ENCODE data around the gene GPR39.

GPR39 gene

DNA sequence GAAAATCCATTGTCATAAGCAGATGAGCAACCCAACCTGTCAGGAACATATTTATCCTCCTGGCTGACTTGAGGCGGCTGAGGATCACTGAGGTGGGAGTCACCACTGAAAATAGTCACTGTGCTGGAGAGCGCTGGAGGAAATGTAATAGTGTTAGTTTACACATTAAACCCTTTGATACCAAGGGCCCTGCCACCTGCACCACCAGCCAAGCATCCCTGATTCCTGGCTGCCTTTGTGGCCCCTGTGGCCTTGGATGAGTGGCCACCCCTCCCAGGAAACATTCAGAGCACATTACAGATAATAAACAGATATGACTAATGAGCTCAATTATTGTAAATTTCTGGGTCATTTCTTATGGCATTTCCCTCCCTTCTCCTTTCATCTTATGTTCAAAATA lies 147.5 kb downstream of the GPR39 start:
- DNase-seq (ENCODE audit: low read depth in 3 of 3): no peak

DNA sequence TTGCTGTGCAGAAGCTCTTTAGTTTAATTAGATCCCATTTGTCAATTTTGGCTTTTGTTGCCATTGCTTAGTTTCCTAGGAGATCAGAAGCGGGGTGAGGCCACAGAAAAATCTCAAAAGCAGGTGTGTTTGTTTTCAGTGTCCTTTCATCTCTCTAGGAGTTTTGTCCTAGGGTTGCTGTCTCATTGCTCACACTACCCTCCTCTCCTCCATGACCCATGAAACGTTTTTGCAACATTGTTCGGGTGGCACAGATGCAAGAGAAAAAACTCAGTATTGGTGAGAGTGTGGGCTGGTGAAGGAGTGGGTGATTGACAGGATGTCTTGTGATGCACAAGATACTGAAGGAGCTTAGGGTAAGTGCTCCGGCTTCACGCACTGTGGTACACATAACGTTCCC lies 149.8 kb downstream of the GPR39 start:
- DNase-seq (ENCODE audit: low read depth in 3 of 3): no peak

DNA sequence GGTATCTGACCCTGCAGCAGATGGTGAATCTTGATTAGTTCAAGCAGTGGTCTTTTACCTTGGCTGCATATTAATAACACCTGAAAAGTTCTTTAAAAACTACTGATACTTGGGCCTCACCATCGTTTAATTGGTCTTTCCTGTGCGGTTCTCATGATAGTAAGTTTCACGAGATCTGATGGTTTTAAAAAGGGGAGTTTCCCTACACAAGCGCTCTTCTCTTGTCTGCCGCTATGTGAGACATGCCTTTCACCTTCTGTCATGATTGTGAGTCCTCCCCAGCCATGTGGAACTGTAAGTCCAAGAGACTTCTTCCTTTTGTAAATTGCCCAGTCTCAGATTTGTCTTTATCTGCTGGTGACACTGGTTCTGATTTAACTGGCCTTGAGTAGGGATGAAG lies 151.1 kb downstream of the GPR39 start:
- DNase-seq (ENCODE audit: low read depth in 3 of 3): no peak

DNA sequence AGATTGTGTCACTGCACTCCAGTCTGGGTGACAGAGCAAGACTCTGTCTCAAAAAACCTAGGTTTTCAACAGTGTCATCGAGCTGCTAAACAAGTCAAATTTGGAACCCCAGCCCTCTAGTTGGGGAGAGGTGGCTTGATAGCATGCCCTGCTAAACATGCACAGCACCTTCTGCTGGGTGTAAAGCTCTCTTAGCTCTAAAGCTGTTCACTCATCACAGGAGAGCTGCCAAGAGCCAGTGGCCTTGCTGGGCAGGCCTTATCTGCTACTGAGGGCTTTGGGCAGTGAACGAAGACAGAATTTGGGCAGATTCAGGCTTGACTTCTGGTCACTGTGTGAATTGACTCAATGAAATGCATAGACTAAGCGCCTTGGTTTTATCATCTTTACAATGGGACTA lies 152.1 kb downstream of the GPR39 start:
- DNase-seq (ENCODE audit: low read depth in 3 of 3): no peak

DNA sequence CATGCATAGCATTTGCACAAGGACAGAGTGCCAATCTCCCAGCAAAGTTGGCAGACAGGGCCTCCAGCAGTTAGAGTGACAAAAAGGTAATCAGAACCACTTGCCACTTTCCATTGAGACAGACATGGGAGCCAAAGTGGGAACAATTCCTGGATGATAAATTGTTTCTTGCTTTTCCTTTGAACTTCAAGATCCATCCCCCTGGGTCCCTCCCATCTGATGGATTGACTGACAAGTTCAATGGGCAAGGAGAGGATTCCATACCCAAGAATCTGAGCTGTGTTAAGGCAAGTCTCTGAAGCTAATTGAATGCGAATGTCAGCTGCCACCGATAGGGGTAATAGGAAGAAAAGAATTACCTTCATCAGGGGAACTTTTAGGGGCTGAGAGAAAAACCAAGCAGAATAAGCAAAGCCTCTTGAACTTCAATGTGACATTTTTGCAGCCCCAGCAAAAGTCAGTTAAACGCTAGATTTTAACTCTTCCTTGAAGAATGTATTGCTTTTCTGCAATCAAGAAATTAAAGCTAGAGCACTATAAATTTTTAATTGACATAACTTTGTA lies 156.9 kb downstream of the GPR39 start:
- no peak for DNase-seq (ENCODE audit: low read depth in 3 of 3)

DNA sequence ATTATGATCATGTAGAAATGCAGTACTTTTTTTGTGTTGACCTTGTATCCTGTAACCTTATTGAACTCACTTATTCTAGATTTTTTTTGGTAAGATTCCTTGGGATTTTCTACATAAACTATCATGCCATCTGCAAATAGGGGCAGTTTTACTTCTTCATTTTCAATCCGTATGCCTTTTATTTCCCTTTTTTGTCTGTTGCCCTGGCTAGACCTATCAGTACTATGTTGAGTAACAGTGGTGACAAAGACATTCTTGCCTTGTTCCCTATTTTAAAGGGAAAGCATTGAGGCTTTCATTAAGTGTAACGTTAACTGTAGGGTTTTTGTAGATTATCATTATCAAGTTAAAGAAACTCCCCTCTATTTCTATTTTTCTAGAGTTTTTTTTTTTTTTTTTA lies 161.1 kb downstream of the GPR39 start:
- DNase-seq (ENCODE audit: low read depth in 3 of 3): no peak

DNA sequence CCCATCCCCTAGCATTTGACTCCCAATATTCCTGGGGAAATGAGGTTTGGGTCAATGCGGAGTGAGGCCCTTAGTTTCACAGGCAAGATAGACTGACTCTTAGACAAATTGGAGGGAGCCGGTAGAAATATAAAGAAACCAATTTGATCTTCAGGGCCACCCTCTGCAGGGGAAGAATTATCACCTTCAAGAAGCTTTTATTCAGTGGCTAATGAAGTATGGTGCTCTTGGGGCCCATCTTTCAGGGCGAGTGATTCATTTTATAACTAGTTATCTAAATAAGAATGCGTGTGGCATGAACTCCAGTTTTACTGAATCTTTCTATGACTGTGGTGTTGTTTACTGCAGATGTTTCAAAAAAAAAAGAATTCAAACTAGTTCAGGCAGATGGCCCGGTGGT lies 165.0 kb downstream of the GPR39 start:
- no peak for DNase-seq (ENCODE audit: low read depth in 3 of 3)

DNA sequence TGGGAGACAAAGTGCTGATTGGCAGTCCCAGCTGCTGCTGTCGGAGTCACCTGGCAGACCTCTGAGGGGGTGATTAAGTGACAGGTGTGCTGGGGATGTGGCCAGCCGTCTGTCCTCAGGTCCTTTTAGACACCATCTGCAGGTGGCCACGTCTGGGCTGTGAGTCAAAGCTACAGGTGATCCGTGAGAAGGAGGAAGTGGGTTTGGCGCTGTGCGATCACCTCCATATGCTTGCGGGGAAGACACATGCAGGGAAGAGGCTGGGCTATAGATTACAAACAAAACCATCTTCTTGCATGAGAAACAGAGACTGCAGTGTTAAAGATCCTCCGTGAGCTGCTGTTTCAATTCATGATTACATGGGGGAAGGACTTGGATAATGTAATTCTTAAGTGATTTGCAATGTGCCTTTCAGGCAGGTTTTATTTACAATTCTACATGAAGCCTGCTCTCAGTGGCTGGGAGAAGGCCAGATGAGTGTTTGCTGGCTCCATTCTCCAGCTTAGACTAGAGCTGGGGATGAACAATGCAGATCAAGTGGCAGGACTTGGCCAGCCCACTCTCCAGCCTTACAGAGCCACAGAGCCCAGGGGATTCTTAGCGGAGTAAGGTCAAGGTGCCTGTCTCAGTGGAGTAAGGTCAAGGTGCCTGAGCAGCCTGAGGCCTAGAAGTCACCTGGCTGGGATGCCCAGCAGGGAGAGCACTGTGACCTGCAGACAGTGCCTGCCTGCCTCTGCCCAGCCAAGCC lies 165.6 kb downstream of the GPR39 start:
- DNase-seq (ENCODE audit: low read depth in 3 of 3): no peak

DNA sequence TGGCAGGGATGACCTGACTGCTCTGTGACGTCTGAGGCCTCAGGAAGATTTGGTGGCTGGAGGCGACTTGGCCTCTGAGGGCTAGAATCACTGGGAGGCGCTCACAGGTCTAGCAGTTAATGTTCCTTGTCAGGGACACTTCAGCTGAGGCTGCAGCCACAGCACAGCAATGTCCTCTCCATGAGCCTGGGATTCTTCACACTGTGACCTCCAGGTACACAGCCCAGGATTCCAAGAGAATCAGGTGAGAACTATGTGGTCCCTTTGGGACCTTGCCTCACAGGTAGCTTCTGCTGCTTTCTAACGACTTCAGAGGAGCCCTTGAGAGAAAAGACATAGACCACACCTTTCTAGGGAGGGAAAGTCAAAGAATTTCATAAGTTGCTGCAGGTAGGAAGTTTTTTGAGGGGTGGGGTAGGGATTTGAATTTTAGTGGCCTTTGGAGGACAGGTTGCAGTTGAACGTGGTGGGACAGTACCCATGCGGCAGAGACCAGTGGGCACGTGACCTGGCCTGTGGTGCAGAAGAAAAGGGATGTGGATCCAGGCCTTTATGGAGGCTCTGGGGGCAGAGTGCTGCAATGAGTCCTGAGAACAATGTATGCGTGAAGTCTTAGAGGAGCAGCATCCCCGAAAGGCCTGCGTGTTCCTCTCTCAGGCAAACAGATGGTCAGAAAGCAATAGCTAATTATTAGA lies 167.2 kb downstream of the GPR39 start:
- DNase-seq (ENCODE audit: low read depth in 3 of 3): no peak

DNA sequence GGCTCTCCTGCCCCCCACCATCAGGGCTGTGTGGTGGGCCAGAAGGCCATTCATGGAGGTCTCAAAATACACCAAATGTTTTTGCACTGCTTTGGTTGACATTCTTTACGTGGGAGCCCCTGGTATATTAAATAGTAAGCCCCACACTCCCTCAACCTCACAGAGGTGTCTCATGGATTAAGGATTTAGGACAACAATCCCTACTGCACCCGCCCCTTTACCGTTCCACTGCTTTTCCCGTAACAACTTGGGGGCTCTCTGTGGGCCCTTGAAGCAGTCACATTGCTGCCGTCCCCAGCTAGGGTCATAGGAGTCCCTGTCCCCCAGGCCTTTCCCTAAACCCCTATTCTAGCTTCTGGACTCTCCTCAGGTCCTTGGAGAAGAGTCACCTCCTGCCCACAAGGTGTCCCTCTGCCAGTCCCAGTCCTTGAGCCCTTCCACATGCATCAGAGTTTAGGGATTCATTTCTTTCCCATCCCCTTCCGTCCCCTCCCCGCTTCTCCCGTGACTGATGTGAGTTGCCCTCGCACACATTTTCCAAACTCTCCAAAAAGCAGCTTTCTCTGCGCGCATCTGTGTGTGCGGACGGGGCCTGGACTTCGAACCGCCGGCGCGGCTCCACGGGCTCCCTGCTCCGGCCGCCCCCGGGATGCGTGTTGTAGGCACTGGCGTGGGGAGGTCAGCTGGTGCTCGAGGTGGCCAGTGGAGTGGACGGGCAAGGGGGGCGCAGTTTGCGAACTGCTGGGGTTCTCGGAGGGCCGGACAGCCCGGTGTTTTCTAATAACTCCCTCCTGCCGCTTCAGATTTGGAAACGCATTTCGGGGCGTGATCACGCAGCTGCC lies 168.6 kb downstream of the GPR39 start:
- DNase-seq (ENCODE audit: low read depth in 3 of 3): no peak

DNA sequence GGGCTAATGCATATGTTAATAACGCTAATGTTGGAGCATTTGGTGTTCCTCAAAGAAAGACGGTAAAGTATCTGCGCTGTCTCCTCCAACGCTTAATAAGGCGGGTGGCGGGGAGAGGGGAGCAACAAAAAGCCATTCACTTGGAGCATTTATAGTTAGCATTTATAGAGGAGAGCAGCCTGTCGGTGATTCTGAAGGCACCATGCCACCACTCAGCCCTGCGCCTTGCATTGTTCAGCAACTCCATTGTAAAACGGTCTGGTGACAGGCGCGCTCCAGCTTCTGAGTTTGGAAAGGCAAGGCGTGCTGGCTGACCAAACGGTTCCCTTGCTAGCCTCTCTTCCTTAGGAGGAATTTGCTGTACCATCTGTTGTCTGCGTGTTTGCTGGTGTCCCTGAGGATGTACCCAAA lies 169.5 kb downstream of the GPR39 start:
- no peak for DNase-seq (ENCODE audit: low read depth in 3 of 3)

DNA sequence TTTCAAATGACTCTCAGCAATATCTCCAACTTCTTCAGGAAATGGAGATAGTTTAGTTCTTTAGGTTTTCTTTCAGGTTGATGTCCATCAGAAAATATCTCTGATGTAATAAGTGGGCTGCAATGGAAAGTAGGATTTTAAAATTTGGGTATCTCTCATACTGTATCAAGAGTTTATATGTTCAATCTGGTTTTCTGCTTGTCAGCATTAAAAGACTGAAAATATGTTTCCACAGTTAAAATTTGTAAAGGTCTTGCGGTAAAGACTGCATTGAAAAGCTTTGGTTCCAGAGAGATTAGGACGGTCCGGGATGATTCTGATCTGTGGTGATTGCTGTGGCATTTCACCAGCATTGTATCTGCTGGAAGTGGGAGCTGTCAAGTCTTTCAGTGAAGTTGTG lies 170.2 kb downstream of the GPR39 start:
- DNase-seq (ENCODE audit: low read depth in 3 of 3): no peak

DNA sequence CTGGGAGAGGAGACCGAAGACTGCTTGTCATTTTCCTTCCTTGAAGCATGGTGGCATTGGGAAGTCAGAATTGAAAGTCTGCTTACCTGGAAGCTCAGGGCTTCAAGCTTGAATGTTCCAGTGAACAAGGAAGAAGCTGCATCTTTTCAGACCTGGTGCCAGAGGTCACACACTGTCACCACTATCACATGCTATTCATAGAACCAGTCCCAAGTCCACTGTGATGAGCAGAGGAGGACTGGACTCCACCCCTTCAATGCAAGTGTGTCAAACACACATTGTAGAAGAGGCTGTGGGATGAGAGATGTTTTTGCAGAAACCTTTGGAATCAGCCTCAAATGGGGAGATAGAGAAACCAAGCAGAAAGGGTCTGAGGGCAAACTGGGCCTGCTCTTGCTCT lies 172.0 kb downstream of the GPR39 start:
- no peak for DNase-seq (ENCODE audit: low read depth in 3 of 3)

DNA sequence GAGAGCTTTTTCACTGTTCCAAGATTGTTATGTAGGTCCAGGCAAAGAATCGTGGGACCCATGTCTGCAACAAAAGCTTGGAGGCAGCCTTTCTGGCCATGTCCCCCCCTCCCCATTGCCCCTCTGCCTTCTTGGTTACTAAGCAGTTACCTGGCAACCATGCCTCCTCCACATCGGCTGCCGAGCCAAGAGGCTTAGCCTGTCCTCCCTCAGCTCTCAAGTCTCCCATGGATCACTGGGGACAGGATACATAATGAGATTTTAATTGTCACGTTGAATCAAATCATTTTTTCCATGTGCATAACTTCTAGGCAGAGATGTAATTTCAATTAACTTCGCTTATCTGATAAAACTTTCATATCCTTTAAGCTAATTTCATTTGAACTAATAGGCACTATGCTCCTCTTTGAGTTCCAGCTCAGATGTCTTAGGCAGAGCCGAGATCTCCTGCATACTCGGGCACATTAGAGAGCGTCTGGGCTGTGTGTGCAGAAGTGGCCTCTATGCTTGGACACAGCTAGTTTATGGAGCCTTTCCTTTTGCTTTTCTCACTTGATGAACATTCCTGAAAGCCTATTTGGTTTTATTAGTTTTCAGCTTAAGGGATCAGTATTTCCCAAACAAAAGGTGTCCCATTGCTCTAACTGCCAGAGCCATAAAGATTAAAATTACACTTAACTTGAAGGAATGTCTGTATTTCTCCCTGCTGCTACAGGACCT lies 172.7 kb downstream of the GPR39 start:
- DNase-seq (ENCODE audit: low read depth in 3 of 3): no peak

DNA sequence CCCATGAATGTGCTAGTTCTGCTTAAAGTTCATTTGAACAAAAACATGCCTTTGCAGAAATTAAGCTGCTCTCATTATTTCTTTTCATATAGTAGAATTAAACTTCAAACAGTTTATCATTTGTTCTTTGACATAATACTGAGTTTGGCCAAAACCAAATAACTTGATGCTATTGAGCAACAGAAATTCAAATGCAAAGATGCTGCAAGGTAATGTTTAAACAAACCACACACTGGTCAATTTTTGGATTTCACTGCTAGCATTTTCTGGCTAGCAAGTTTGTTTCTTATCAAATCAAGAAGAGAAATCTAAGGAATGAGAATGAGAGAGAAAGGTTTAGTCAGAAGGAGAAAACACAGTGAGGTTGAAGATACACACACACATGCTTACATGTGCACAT lies 173.4 kb downstream of the GPR39 start:
- DNase-seq (ENCODE audit: low read depth in 3 of 3): no peak

DNA sequence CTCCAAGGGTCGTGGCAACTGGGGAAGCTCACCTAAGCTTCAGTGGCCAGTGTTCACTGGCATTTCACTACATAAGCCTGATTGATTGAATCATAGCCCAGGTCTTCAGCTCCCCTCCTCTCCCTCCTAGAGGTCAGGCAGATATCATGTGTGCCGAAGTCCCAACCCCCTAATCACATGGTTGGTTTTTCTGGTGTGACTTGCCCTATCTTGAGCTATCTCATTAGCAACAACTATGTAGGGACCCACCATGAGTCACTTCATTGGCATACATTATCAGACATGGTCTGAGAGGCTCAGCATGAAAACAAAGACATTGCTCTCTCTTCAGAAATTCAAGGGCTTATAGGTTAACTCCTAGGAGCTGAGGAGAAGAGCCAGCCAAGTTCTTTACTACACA lies 176.6 kb downstream of the GPR39 start:
- DNase-seq (ENCODE audit: low read depth in 3 of 3): no peak

DNA sequence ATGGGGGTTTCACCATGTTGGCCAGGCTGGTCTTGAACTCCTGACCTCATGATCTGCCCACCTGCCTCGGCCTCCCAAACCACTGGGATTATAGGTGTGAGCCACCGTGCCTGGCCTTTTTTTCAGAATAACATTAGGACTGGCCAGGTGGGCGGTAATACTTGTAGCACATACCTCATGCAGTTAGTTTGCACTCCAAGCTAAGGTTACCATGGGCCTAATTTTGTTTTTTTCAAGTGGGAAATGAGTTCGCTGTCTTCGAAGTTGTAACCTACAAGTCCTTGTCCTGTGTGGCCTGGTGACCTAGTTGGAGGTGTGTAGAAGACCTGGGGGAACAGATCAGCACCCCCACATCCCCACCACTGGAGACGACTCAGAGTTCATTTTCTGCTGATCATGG lies 178.6 kb downstream of the GPR39 start:
- DNase-seq (ENCODE audit: low read depth in 3 of 3): no peak

DNA sequence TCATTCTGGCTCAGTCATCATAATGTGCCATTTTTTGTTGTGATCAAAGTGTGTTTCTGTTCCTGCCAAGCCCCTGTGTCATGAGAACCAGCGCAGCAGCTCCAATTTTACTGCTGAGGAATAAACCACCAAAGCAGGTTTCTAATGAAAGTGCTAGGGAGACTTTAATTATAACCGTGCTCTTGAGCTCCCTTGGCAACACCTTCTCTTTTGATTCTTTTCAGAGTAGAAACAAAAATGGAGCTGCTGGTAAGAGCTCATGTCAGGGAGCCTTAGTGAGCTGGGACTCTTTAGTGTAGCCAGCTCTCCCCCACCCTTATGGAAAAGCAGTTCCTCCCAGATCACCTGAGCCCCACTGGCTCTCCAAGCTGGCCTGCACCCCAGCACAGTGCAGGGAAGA lies 179.1 kb downstream of the GPR39 start:
- no peak for DNase-seq (ENCODE audit: low read depth in 3 of 3)

DNA sequence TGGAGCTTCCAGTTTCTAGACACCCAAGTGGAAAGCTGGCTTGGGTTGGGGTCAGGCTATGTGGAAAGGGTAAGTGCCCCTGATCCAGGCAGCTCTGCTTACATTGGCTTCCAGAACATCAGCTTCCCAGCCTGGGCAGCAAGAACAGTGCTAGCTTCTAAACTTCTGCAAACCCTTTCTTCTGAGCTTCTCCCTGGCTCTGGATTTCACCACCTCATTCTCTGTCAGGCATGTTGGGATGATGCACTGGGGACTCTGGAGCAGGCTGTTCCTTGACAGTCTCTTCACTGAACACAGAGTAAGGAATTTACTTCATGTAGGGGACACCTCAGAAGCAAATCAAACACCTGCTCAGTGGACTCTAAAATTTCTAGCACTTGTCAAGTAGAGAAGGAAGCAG lies 180.6 kb downstream of the GPR39 start:
- no peak for DNase-seq (ENCODE audit: low read depth in 3 of 3)

DNA sequence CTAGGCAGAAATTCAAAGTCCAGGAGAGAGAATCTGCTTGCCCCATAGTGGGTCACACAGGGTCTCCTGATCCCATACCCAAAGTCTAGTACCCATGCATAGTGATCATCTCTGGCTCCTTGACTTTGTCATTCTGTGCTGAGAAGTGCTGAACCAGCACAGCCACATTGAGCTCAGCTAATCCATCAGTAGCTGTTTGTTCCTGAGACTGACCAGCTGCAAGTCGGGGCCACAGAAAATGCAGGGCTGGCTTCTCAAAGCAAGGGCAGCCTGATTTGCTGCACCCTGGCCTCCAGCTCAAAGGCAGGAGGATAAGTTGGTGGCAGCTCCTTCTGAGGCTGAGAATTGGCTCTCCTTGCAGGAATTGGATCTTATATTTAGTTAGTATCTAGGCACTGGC lies 181.2 kb downstream of the GPR39 start:
- no peak for DNase-seq (ENCODE audit: low read depth in 3 of 3)

DNA sequence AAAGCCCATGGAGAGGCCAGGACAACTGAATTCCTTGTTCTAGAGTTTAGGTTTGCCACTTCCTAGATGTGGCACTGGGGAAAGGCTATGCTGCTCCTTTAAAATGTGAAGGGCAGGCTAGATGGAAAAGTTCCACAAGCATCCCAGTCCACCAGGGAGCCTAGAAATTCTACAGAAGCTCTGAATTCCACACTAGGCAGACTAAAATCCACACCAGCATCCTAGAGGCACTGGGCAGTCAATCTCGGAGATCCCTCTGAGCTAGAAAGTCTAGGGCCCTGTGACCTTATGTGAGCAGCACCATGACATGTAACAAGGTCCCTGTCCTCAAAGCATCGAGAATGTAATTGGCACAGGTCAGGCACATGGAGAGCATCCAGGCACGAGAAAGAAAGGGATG lies 181.9 kb downstream of the GPR39 start:
- no peak for DNase-seq (ENCODE audit: low read depth in 3 of 3)

DNA sequence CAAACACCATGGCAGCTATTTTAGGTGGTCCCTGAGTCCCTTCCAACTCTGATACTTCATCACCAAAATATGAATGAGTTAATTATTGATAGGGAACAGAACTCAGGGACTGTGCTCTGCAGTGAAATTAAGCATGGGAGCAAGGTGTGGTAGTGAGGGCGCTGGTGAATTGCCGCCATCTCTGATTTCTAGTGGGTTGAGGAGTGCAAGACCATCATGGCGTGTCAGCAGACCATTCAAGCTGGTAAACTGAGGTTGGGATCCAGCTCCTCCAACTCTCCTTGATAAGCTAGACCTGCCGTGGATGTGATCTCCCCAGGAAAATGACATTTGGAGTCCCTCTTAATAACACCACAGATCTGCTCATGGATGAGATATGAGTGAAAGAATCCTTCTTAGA lies 183.0 kb downstream of the GPR39 start:
- DNase-seq (ENCODE audit: low read depth in 3 of 3): no peak
